Measurements from ENCODE around the gene AMZ1. TPM values are rescaled to one million over a fixed set of nuclear protein-coding genes. Genes with fewer than 3 reads are reported as not detected.

The AMZ1 gene
- polyA plus RNA-seq, 1 experiment, result 0.43 TPM

GRCh38 chr7:2709553-2710285 lies 21.7 kb downstream of the AMZ1 start:
- peak; percentile 78 for TF ChIP-seq CTCF (IDR thresholded peaks at IDR 0.05; ENCODE audit: low read depth, low read length)
- H3K9me3 ChIP-seq (ENCODE audit: control insufficient read depth, insufficient read depth, low read length), result peaks cover 12% of the 10 kb centered on the region
- CTCF ChIA-PET, result interaction anchor here (0.6 to 2.6 kb wide), 22 partner anchors 9 to 259 kb away, joined by 3 to 25 read pairs (median 4); no protein-coding TSS in a partner anchor
- H3K4me3 ChIP-seq (ENCODE audit: low read depth, low read length), result no peak overlapping the region
- no peak for DNase-seq (ENCODE audit: low read depth, low spot score)
- no peak overlapping the region for H3K27ac ChIP-seq (ENCODE audit: low read depth, low read length)
- H3K27me3 ChIP-seq (ENCODE audit: control insufficient read depth, insufficient read depth, low read length), result no peaks in the 10 kb centered on the region
- POLR2A ChIA-PET, result interaction anchor here (0.7 kb wide), 1 partner anchor 20 kb away, joined by 3 read pairs; no protein-coding TSS in a partner anchor

- Histone ChIP-seq H3K9me3 (ENCODE audit: control insufficient read depth, insufficient read depth, low read length) (peaks cover 17% of the 10 kb centered on the region), H3K4me3 (ENCODE audit: low read depth, low read length) (no peak overlapping the region), H3K27me3 (ENCODE audit: control insufficient read depth, insufficient read depth, low read length) (no peaks in the 10 kb centered on the region), H3K27ac (ENCODE audit: low read depth, low read length) (no peak overlapping the region)
- no peak for DNase-seq (ENCODE audit: low read depth, low spot score)
- CTCF ChIA-PET, result interaction anchor here (0.6 to 2.6 kb wide), 21 partner anchors 9 to 260 kb away, joined by 3 to 25 read pairs (median 4); no protein-coding TSS in a partner anchor
- POLR2A ChIA-PET, result interaction anchor here (0.7 kb wide), 1 partner anchor 20 kb away, joined by 3 read pairs; no protein-coding TSS in a partner anchor
- no peak for TF ChIP-seq CTCF (IDR thresholded peaks at IDR 0.05; ENCODE audit: low read depth, low read length)
Observed at GRCh38 chr7:2710286-2710655, 22.3 kb downstream of the AMZ1 start.

- no peak for DNase-seq (ENCODE audit: low read depth, low spot score)
- Histone ChIP-seq H3K4me3 (ENCODE audit: low read depth, low read length) (no peak overlapping the region), H3K27ac (ENCODE audit: low read depth, low read length) (no peak overlapping the region), H3K27me3 (ENCODE audit: control insufficient read depth, insufficient read depth, low read length) (no peaks in the 10 kb centered on the region), H3K9me3 (ENCODE audit: control insufficient read depth, insufficient read depth, low read length) (peaks cover 17% of the 10 kb centered on the region)
- TF ChIP-seq CTCF (IDR thresholded peaks at IDR 0.05; ENCODE audit: low read depth, low read length), result no peak
- ChIA-PET POLR2A (no interaction called here), CTCF (interaction anchor here (0.9 to 2.6 kb wide), 5 partner anchors 8 to 261 kb away, joined by 4 to 25 read pairs (median 8); no protein-coding TSS in a partner anchor)
Observed at GRCh38 chr7:2710901-2711551, 23.0 kb downstream of the AMZ1 start.

GRCh38 chr7:2711895-2712675 lies 24.1 kb downstream of the AMZ1 start:
- DNase-seq (ENCODE audit: low read depth, low spot score), result no peak
- POLR2A ChIA-PET, result no interaction called here
- Histone ChIP-seq H3K27ac (ENCODE audit: low read depth, low read length) (no peak overlapping the region), H3K4me3 (ENCODE audit: low read depth, low read length) (no peak overlapping the region), H3K9me3 (ENCODE audit: control insufficient read depth, insufficient read depth, low read length) (peaks cover 20% of the 10 kb centered on the region), H3K27me3 (ENCODE audit: control insufficient read depth, insufficient read depth, low read length) (no peaks in the 10 kb centered on the region)
- no peak for TF ChIP-seq CTCF (IDR thresholded peaks at IDR 0.05; ENCODE audit: low read depth, low read length)
- CTCF ChIA-PET, result no interaction called here

Measured in AG04450 (cell line).